ENCODE results near the gene CAPN8. TPM values are rescaled to one million over a fixed set of nuclear protein-coding genes. Genes with fewer than 3 reads are reported as not detected.
A peak's percentile ranks its signal among the peaks of the same experiment; 100 is the strongest.

Gene CAPN8
- total and polyA plus RNA-seq, 4 donors: 0.08 to 0.16 TPM; not detected in 2

DNA sequence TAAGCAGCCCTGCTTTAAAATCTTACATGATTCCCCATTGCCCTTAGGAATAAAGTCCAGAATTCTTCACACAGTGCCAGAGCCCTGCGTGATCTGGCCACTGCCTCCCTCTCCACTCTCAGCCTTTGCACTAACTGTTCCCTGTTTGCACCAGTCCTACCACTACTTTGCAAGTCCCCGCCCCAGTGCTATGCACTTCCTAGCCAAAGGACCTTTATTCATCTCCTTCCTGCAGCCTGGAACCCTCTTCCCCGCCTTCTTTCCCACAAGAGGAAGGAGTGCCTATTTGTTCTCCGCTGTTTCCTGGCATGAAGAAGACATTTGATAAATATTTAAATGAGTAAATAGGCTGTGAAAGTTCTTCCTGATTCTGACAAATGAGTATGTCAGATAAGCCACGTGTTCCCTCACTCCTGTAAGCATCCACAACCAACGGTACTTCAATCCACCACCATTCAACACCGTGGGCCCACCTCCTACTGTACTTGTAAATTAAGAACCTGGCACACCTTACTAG, 23.9 kb downstream of the CAPN8 start:
- TF ChIP-seq, protein P1, sequence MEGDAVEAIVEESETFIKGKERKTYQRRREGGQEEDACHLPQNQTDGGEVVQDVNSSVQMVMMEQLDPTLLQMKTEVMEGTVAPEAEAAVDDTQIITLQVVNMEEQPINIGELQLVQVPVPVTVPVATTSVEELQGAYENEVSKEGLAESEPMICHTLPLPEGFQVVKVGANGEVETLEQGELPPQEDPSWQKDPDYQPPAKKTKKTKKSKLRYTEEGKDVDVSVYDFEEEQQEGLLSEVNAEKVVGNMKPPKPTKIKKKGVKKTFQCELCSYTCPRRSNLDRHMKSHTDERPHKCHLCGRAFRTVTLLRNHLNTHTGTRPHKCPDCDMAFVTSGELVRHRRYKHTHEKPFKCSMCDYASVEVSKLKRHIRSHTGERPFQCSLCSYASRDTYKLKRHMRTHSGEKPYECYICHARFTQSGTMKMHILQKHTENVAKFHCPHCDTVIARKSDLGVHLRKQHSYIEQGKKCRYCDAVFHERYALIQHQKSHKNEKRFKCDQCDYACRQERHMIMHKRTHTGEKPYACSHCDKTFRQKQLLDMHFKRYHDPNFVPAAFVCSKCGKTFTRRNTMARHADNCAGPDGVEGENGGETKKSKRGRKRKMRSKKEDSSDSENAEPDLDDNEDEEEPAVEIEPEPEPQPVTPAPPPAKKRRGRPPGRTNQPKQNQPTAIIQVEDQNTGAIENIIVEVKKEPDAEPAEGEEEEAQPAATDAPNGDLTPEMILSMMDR (IDR thresholded peaks at IDR 0.05; ENCODE audit: low read depth, low read length, missing input control): no peak
- TF ChIP-seq HNF4G (IDR thresholded peaks at IDR 0.05): peak; percentile 93
- TF ChIP-seq, protein P2, sequence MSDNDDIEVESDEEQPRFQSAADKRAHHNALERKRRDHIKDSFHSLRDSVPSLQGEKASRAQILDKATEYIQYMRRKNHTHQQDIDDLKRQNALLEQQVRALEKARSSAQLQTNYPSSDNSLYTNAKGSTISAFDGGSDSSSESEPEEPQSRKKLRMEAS (IDR thresholded peaks at IDR 0.05): peak; percentile 64
- TF ChIP-seq FOXA1 (IDR thresholded peaks at IDR 0.05): peak; percentile 31
- TF ChIP-seq HNF4A (conservative IDR thresholded peaks at IDR 0.05): peak; percentile 99
- TF ChIP-seq RXRA (IDR thresholded peaks at IDR 0.05): peak; percentile 66 to 74
- peak in 1 of 2 donors; percentile 42 for TF ChIP-seq EGR1 (IDR thresholded peaks at IDR 0.05; ENCODE audit: low read depth in 2 of 2)
- no peak for TF ChIP-seq FOXA2 (IDR thresholded peaks at IDR 0.05)
- TF ChIP-seq SP1 (IDR thresholded peaks at IDR 0.05): peak; percentile 95
- TF ChIP-seq NR2F2 (IDR thresholded peaks at IDR 0.05): no peak
- TF ChIP-seq, protein P3, sequence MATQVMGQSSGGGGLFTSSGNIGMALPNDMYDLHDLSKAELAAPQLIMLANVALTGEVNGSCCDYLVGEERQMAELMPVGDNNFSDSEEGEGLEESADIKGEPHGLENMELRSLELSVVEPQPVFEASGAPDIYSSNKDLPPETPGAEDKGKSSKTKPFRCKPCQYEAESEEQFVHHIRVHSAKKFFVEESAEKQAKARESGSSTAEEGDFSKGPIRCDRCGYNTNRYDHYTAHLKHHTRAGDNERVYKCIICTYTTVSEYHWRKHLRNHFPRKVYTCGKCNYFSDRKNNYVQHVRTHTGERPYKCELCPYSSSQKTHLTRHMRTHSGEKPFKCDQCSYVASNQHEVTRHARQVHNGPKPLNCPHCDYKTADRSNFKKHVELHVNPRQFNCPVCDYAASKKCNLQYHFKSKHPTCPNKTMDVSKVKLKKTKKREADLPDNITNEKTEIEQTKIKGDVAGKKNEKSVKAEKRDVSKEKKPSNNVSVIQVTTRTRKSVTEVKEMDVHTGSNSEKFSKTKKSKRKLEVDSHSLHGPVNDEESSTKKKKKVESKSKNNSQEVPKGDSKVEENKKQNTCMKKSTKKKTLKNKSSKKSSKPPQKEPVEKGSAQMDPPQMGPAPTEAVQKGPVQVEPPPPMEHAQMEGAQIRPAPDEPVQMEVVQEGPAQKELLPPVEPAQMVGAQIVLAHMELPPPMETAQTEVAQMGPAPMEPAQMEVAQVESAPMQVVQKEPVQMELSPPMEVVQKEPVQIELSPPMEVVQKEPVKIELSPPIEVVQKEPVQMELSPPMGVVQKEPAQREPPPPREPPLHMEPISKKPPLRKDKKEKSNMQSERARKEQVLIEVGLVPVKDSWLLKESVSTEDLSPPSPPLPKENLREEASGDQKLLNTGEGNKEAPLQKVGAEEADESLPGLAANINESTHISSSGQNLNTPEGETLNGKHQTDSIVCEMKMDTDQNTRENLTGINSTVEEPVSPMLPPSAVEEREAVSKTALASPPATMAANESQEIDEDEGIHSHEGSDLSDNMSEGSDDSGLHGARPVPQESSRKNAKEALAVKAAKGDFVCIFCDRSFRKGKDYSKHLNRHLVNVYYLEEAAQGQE (IDR thresholded peaks at IDR 0.05): peak; percentile 36
- TF ChIP-seq RAD21 (IDR thresholded peaks at IDR 0.05): peak; percentile 21 to 44
- peak; percentile 37 for TF ChIP-seq TAF1 (conservative IDR thresholded peaks at IDR 0.05)
- TF ChIP-seq, protein P4, sequence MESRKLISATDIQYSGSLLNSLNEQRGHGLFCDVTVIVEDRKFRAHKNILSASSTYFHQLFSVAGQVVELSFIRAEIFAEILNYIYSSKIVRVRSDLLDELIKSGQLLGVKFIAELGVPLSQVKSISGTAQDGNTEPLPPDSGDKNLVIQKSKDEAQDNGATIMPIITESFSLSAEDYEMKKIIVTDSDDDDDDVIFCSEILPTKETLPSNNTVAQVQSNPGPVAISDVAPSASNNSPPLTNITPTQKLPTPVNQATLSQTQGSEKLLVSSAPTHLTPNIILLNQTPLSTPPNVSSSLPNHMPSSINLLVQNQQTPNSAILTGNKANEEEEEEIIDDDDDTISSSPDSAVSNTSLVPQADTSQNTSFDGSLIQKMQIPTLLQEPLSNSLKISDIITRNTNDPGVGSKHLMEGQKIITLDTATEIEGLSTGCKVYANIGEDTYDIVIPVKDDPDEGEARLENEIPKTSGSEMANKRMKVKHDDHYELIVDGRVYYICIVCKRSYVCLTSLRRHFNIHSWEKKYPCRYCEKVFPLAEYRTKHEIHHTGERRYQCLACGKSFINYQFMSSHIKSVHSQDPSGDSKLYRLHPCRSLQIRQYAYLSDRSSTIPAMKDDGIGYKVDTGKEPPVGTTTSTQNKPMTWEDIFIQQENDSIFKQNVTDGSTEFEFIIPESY (IDR thresholded peaks at IDR 0.05): peak; percentile 42
- TF ChIP-seq GABPA (IDR thresholded peaks at IDR 0.05 in 1 of 2, conservative IDR thresholded peaks at IDR 0.05 in 1 of 2): no peak
- TF ChIP-seq YY1 (IDR thresholded peaks at IDR 0.05): peak; percentile 73
- TF ChIP-seq JUND (IDR thresholded peaks at IDR 0.05): peak; percentile 43 to 51
- TF ChIP-seq, protein P5, sequence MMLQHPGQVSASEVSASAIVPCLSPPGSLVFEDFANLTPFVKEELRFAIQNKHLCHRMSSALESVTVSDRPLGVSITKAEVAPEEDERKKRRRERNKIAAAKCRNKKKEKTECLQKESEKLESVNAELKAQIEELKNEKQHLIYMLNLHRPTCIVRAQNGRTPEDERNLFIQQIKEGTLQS (IDR thresholded peaks at IDR 0.05): no peak
- no peaks in the 10 kb centered on the region for H3K9me3 ChIP-seq (ENCODE audit: control insufficient read depth in 4 of 4, low read length in 3 of 4)
- DNase-seq (ENCODE audit: low spot score): no peak
- H3K27ac ChIP-seq (ENCODE audit: low read depth in 1 of 2, low read length in 2 of 2): peak overlapping the region; percentile 62 to 86
- H3K4me3 ChIP-seq (ENCODE audit: low read depth in 1 of 3, low read length in 3 of 3): no peak overlapping the region
- H3K9ac ChIP-seq (ENCODE audit: low read depth in 1 of 2, low read length in 2 of 2): no peak overlapping the region
- no peaks in the 10 kb centered on the region for H3K36me3 ChIP-seq (ENCODE audit: control insufficient read depth in 4 of 4, insufficient read depth in 3 of 4, low read depth in 1 of 4, low read length in 3 of 4)
- 26% methylated on average over 7 of the region's 7 CpGs for WGBS
- H3K4me1 ChIP-seq (ENCODE audit: control insufficient read depth in 4 of 4, insufficient read depth in 4 of 4, low read length in 3 of 4): peaks cover 4 to 44% (median 35%) of the 10 kb centered on the region in 4 donors
- no peaks in the 10 kb centered on the region for H3K27me3 ChIP-seq (ENCODE audit: control insufficient read depth in 4 of 4, insufficient read depth in 4 of 4, low read length in 3 of 4)
